ENCODE data around the gene CFAP299.

Gene CFAP299

DNA sequence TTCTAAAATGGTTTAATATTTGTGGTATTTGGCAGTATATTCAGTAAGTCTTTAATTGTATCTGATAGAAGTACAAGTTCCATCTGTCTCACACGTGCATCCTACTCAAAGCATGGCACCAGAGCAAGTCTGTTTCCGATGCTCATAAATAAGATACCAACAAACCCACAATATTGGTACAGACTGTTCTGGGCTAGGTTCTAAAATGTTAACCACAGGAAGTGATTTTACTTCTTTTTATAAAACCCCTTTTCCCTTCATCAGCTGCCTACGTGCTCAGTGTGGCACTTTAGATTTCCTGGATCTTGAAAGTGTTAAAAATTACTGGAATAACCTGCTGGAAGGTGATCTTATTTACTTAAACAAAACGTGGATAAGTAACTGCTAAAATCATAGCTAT, 165.1 kb downstream of the CFAP299 start:
- TF ChIP-seq CTCF (conservative IDR thresholded peaks at IDR 0.05; ENCODE audit: control insufficient read depth, insufficient read depth, low read depth, low read length), result no peak
- no peak overlapping the region for H3K4me3 ChIP-seq (ENCODE audit: control insufficient read depth, low read depth, low read length)
- peak; percentile 18 for DNase-seq (ENCODE audit: low read depth)

DNA sequence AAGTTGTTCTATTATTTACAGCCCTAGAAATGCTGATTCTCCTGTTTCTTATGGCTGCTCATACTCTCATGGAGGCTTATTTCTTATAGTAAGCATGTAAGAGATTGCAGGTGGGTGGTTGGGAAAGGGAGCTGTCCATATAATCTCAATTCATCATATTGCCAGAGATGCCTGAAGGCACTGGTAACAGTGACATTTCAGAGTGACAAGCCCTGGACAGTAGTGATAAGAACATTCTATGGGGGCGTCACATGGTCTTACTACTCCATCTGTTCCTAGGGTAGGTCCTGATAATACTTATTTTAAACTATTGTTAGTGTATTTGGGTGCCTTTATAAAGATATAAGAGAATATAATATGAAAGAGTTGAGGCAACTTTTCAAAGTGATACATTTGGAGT, 171.5 kb downstream of the CFAP299 start:
- TF ChIP-seq CTCF (conservative IDR thresholded peaks at IDR 0.05; ENCODE audit: control insufficient read depth, insufficient read depth, low read depth, low read length), result no peak
- no peak overlapping the region for H3K4me3 ChIP-seq (ENCODE audit: control insufficient read depth, low read depth, low read length)
- no peak for DNase-seq (ENCODE audit: low read depth)

GRCh38 chr4:80507507-80507906, 172.0 kb downstream of the CFAP299 start:
- no peak for TF ChIP-seq CTCF (conservative IDR thresholded peaks at IDR 0.05; ENCODE audit: control insufficient read depth, insufficient read depth, low read depth, low read length)
- DNase-seq (ENCODE audit: low read depth), result no peak
- H3K4me3 ChIP-seq (ENCODE audit: control insufficient read depth, low read depth, low read length), result no peak overlapping the region

GRCh38 chr4:80515496-80515895, 180.0 kb downstream of the CFAP299 start:
- H3K4me3 ChIP-seq (ENCODE audit: control insufficient read depth, low read depth, low read length), result no peak overlapping the region
- TF ChIP-seq CTCF (conservative IDR thresholded peaks at IDR 0.05; ENCODE audit: control insufficient read depth, insufficient read depth, low read depth, low read length), result no peak
- DNase-seq (ENCODE audit: low read depth), result no peak

- H3K4me3 ChIP-seq (ENCODE audit: control insufficient read depth, low read depth, low read length), result no peak overlapping the region
- DNase-seq (ENCODE audit: low read depth), result no peak
- no peak for TF ChIP-seq CTCF (conservative IDR thresholded peaks at IDR 0.05; ENCODE audit: control insufficient read depth, insufficient read depth, low read depth, low read length)
Observed at GRCh38 chr4:80521438-80521837, 185.9 kb downstream of the CFAP299 start.

DNA sequence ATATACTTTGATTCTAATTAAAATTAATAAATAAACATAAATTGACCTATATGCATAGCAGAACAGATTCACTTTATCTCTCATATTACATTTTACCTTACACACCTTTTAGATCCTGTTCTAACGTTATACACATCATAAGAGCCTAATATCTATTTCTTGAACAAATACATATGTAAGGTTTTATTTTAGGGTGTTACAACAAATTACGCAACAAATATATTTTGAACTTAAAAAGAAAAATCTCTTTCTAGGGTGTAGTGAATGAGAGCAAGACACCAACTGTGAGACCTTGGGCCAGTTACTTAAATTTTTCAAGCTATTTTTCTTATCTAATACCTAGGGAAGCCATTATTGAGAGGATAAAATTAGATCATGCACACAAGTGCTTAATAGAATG, 191.2 kb downstream of the CFAP299 start:
- no peak for DNase-seq (ENCODE audit: low read depth)
- H3K4me3 ChIP-seq (ENCODE audit: control insufficient read depth, low read depth, low read length), result no peak overlapping the region
- TF ChIP-seq CTCF (conservative IDR thresholded peaks at IDR 0.05; ENCODE audit: control insufficient read depth, insufficient read depth, low read depth, low read length), result no peak

- no peak for TF ChIP-seq CTCF (conservative IDR thresholded peaks at IDR 0.05; ENCODE audit: control insufficient read depth, insufficient read depth, low read depth, low read length)
- peak; percentile 14 for DNase-seq (ENCODE audit: low read depth)
Observed at GRCh38 chr4:80529026-80529425, 193.5 kb downstream of the CFAP299 start.

More at GRCh38 chr4:80529026-80529425, 193.5 kb downstream of the CFAP299 start:
- no peak overlapping the region for H3K4me3 ChIP-seq (ENCODE audit: control insufficient read depth, low read depth, low read length)

All from fibroblast of mammary gland (primary cell).